ENCODE results near the gene CD53.
"Not testable (repeated sequence)": the region's sequence is repeated elsewhere in the genome, so short reads cannot be mapped to it uniquely, and the experiment has no call there.

CD53 gene

DNA sequence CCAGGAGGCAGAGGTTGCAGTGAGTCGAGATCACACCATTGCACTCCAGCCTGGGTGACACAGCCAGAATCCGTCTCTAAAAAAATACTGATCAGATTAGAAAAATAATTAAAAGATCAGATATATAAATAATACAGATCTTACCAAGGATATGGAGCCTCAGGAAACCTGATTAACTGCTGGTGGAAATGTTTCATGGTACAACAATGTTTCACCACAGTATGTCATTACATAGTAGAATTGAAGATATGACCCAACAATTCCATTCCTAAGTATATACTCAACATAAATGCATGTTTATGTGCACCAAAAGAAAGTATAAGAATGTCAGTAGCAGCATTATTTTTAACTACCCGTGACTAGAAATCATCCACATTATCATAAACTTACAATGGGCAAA, 41.7 kb downstream of the CD53 start:
- in situ Hi-C loops (cut with HindIII; ENCODE audit: low sequenced_read_pairs) = no loop called here

DNA sequence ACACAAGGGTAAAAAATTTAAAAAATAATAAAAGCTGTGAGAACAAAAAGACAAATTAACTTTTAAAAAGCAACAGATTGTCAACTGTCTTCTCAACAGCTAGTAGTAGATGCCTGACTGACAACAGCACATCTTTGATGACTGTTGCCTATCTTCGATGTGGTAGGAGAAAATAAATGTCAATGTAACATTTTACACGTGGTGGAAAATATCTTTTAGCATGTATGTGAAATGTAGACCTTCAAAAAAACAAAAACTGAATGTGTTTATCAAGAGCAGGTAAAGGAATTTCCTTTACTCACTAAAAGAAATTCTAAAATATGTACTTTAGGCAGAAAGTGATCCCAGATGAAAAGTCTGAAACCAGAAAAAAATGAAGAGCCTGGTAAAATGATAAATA, 42.9 kb downstream of the CD53 start:
- in situ Hi-C loops (cut with HindIII; ENCODE audit: low sequenced_read_pairs) = no loop called here

DNA sequence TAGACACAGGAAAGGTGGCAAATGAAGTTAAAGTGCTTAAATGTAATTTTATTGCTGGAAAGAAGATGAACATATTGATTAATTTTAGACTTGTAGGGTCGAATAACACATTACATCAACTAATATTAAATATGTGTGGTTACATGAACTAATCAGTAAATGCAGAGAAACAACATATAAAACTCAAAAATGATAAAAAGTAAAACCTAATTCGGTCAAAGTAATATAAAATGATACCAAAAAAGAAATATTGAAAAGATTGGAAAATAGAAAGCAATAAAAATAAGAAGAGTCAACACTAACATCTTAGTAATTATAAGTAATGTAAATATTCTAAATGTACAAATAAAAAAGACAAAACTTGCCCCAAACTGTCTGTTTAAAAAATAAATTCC, 43.3 kb downstream of the CD53 start:
- in situ Hi-C loops (cut with HindIII; ENCODE audit: low sequenced_read_pairs) = no loop called here

DNA sequence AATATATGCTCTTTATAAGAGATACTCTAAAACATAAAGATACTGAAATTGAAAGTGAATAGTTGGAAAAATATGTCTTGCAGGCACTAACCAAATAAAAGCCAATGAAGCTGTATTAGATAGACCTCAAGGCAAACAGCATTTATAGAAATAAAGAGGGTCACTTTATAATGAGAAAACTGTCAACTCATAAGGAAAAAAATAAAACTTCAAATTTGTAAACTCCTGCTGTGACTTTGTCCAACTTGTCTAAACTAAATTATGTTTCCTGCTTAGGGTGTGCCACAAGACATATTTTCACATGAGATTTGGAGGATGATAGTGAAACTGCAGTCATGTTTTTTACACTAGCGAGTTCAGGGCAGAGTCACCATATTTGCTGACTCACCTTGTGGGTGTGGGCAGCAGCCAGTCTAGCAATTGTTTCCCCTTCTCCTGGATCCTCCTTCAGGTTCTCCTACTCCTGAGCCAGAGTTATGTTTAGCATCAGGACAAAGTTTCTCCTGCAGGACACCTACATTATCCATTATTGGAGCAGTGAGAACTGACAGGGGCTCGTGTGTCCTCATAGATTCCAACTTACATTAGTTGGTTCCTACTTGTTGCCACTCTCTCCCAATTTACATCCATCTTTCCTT, 43.8 kb downstream of the CD53 start:
- in situ Hi-C loops (cut with HindIII; ENCODE audit: low sequenced_read_pairs) = no loop called here

DNA sequence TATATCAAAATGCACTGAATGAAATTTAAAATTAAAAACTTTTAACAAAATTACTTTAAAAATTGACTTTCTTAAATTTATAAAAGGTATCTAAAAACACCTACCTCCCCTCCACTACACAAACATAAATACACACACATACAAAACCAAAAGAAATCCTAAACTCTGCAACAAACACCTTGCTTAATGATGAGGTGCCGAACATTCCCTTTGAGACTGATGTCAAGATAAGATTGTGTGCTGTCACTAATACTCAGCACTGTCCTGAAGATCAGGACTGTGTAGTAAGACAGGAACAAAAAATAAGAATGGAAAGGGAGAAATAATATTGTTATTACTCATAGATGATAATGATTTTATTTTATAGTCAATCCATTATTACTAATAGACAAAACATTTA, 45.1 kb downstream of the CD53 start:
- in situ Hi-C loops (cut with HindIII; ENCODE audit: low sequenced_read_pairs) = no loop called here

DNA sequence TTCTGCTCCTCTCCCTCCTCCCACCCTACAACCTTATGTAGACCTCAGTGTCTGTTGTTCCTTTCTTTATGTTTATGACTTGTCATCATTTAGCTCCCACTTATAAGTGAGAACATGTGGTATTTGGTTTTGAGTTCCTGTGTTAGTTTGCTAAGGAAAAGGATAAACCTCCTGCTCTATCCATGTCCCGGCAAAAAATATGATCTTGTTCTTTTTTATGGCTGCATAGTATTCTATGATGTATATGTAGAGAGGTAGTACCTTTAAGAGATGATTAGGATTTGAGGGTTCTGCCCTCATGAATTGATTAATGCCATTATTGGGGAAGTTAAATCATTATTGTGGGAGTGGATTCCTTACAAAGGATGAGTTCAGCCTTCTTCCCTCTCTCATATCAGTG, 49.0 kb downstream of the CD53 start:
- in situ Hi-C loops (cut with HindIII; ENCODE audit: low sequenced_read_pairs) = no loop called here

DNA sequence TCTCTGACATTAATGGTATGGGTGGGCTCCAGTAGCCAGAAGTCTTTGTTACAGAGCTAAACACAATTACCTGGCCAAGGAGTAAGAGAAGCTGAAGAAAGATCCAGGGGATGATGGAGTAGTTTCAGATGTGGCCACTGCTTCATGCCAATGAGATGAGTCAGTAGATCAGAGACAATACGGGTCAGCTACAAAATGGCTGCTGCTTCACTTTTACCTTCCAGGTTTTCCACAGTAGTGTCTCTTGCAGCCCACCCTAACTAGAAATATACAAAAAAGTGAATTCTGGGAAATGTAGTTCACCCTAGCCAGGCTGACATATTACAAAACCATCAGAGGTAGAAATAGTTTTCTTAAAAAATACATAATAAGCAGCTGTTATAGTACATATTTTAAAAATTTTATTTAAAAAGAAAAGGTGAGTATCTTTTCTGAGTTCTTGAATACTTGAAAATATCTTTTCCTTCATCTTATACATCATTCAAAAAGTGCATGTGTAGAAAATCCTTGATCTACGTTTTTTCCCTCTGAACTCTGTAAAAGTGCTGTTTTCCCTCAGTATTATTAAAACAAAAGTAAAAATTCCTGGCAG, 54.6 kb downstream of the CD53 start:
- in situ Hi-C loops (cut with HindIII; ENCODE audit: low sequenced_read_pairs) = no loop called here

DNA sequence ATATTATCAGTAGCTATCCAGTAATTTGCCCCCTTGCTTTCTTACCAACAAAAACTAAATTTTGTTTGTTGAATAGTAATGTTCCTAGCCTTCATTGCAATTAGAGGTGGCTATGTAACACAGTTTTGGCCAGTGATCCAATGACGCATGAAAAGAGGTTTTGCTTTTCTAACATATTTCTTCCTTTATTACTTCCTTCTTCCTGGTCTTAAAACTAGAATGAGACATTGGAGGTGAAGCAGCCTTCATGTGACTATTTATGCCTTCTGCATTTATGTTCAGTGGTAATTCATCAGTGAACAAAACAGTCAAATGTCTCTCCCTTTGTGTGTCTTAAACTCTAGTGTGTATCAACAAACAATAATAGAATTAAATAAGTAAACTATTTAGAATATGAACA, 55.2 kb downstream of the CD53 start:
- in situ Hi-C loops (cut with HindIII; ENCODE audit: low sequenced_read_pairs) = no loop called here

DNA sequence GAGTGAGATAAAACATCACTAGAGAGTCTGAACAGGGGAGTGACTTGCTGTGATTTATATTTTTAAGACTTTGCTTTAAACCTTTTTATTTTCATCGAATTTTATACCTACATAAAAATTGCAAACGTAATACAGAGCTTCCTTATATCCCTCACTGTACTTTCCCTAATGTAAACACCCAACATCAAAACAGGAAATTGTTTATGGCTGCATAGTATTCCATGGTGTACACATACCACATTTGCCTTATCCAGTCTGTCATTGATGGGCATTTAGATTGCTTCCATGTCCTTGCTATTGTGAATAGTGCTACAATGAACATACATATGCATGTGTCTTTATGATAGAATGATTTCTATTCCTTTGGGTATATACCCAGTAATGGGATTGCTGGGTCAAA, 56.0 kb downstream of the CD53 start:
- in situ Hi-C loops (cut with HindIII; ENCODE audit: low sequenced_read_pairs) = no loop called here

DNA sequence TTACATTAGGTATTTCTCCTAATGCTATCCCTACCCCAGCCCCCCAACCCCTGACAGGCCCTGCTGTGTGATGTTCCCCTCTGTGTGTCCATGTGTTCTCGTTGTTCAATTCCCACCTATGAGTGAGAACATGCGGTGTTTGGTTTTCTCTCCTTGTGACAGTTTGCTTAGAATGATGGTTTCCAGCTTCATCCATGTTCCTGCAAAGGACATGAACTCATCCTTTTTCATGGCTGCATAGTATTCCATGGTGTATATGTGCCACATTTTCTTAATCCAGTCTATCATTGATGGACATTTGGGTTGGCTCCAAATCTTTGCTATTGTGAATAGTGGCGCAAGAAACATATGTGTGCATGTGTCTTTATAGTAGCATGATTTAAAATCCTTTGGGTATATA, 58.1 kb downstream of the CD53 start:
- in situ Hi-C loops (cut with HindIII; ENCODE audit: low sequenced_read_pairs) = not testable (repeated sequence)

DNA sequence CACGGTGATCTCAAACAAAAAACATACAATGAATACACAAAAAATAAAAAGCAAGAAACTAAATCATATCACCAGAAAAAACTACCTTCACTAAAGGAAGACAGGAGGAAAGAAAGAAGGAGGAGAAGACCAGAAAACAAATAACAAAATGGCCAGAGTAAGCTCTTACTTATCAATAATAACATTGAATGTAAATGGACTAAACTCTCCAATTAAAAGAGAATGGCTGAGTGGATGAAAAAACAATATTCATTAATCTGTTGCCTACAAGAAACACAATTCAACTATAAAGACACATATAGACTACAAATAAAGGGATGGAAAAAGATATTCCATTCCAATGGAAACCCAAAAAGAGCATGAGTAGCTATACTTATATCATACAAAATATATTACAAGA, 63.6 kb downstream of the CD53 start:
- in situ Hi-C loops (cut with HindIII; ENCODE audit: low sequenced_read_pairs) = no loop called here

DNA sequence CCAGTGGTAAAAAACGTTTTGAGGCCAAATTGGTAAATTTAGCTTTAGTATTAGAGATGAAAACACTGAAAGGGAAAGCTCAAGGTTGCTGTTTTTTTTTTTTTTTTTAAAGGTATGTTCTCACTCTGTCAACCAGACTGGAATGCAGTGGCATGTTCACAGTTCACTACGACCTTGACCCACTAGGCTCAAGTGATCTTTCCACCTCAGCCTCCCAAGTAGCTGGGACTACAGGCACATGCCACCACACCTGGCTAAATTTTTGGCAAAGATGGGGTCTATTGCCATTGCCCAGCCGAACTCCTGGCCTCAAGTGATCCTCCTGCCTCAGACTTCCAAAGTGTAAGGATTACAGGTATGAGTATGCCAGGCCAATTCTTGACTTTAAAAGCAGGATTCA, 71.9 kb downstream of the CD53 start:
- in situ Hi-C loops (cut with HindIII; ENCODE audit: low sequenced_read_pairs) = no loop called here

DNA sequence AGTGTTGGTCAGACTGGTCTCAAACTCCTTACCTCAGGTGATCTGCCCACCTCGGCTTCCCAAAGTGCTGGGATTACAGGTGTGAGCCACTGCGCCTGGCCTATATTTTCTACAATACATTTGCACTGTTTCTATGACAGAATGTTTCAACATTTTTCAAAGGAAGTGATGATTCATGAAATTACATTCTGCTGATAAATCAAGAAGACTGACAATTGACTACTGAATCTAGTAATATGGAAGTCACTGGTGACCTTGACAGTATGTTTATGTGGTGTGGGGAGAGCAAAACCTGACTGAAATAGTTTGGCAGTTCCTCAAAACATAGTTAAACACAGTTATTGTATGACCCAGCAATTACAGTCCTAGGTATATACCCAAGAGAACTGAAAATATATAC, 72.7 kb downstream of the CD53 start:
- in situ Hi-C loops (cut with HindIII; ENCODE audit: low sequenced_read_pairs) = no loop called here

DNA sequence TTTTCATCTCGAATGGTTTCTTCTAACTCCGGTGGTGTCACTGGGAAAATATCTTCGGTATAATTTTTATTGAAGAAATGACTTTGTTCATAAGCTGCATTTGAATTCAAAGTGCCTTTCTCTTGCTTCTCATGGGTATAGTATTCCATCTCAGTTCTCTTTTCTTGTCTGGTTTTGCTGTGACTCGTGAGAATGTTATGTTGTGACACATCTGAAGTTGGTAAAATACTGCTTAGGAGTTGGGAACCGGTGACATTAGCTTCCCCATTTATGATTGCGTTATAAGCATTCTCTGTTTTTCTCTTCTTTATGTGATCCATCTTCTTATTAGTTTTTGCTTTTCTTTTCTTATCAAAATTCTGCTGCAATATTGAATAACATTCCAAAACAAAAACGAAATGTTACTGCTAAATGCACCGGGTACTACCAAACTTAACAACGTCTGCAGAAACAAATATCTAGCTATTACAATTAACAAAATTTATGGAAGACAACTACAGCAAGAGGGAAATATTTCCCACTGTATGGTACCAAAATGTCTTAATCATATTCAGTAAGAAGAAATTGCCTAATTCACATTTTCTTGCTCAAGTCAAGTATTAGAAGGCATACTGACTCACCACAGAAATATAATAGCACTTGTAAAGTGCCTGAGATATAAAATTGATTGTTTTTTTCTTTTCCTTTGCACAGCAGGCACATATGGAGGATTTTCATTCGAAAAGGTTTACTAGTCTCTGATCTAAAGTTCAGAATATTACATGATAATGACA, 75.3 kb downstream of the CD53 start:
- in situ Hi-C loops (cut with HindIII; ENCODE audit: low sequenced_read_pairs) = no loop called here

Data from endothelial cell of hepatic sinusoid (primary cell).